ENCODE results near the gene TMEM72.

TMEM72 gene

GRCh38 chr10:44881649-44882048 lies 29.5 kb upstream of the TMEM72 start:
- H3K4me1 Mint-ChIP-seq = peaks cover 10% of the 10 kb centered on the region
- H3K27ac Mint-ChIP-seq = no peak overlapping the region
- DNase-seq (ENCODE audit: low spot score in 2 of 2) (no peak), ATAC-seq (no peak)
- H3K36me3 Mint-ChIP-seq = peaks cover 8% of the 10 kb centered on the region
- H3K4me3 Mint-ChIP-seq = no peak overlapping the region
- no peaks in the 10 kb centered on the region for H3K9me3 Mint-ChIP-seq

- Mint-ChIP-seq H3K4me1 (peaks cover 10% of the 10 kb centered on the region), H3K27ac (no peak overlapping the region)
- no peak for DNase-seq (ENCODE audit: low spot score in 2 of 2)
These were observed 28.9 kb upstream of the TMEM72 start for GRCh38 chr10:44882166-44882720.

GRCh38 chr10:44883593-44884331 lies 27.4 kb upstream of the TMEM72 start:
- no peak for ATAC-seq
- Mint-ChIP-seq H3K4me1 (peaks cover 7% of the 10 kb centered on the region), H3K4me3 (no peak overlapping the region), H3K9me3 (no peaks in the 10 kb centered on the region), H3K27ac (no peak overlapping the region), H3K36me3 (peaks cover 2% of the 10 kb centered on the region)
- no peak for DNase-seq (ENCODE audit: low spot score in 2 of 2)

More at GRCh38 chr10:44882166-44882720, 28.9 kb upstream of the TMEM72 start:
- no peak overlapping the region for H3K4me3 Mint-ChIP-seq
- peaks cover 8% of the 10 kb centered on the region for H3K36me3 Mint-ChIP-seq
- no peaks in the 10 kb centered on the region for H3K9me3 Mint-ChIP-seq
- ATAC-seq = no peak

GRCh38 chr10:44885710-44886109 lies 25.4 kb upstream of the TMEM72 start:
- Mint-ChIP-seq H3K4me1 (no peaks in the 10 kb centered on the region), H3K4me3 (no peak overlapping the region), H3K9me3 (no peaks in the 10 kb centered on the region), H3K27ac (no peak overlapping the region), H3K36me3 (no peaks in the 10 kb centered on the region)
- ATAC-seq (no peak), DNase-seq (ENCODE audit: low spot score in 2 of 2) (no peak)

- H3K4me1 Mint-ChIP-seq = no peaks in the 10 kb centered on the region
- H3K4me3 Mint-ChIP-seq = no peak overlapping the region
- no peak overlapping the region for H3K27ac Mint-ChIP-seq
- H3K36me3 Mint-ChIP-seq = no peaks in the 10 kb centered on the region
- H3K9me3 Mint-ChIP-seq = no peaks in the 10 kb centered on the region
- no peak for ATAC-seq
- no peak for DNase-seq (ENCODE audit: low spot score in 2 of 2)
These were observed 24.2 kb upstream of the TMEM72 start for GRCh38 chr10:44886966-44887365.

- DNase-seq (ENCODE audit: low spot score in 2 of 2) (no peak), ATAC-seq (no peak)
- no peaks in the 10 kb centered on the region for H3K4me1 Mint-ChIP-seq
- no peaks in the 10 kb centered on the region for H3K9me3 Mint-ChIP-seq
- no peak overlapping the region for H3K27ac Mint-ChIP-seq
- H3K36me3 Mint-ChIP-seq = no peaks in the 10 kb centered on the region
- H3K4me3 Mint-ChIP-seq = no peak overlapping the region
These were observed 22.3 kb upstream of the TMEM72 start for GRCh38 chr10:44888886-44889285.

GRCh38 chr10:44889834-44890233 lies 21.3 kb upstream of the TMEM72 start:
- Mint-ChIP-seq H3K4me3 (no peak overlapping the region), H3K27ac (no peak overlapping the region), H3K4me1 (no peaks in the 10 kb centered on the region), H3K36me3 (no peaks in the 10 kb centered on the region), H3K9me3 (no peaks in the 10 kb centered on the region)
- ATAC-seq (no peak), DNase-seq (ENCODE audit: low spot score in 2 of 2) (no peak)

GRCh38 chr10:44890696-44891563 lies 20.2 kb upstream of the TMEM72 start:
- no peaks in the 10 kb centered on the region for H3K36me3 Mint-ChIP-seq
- H3K27ac Mint-ChIP-seq = no peak overlapping the region
- ATAC-seq (peak; percentile 29), DNase-seq (ENCODE audit: low spot score in 2 of 2) (no peak)
- no peak overlapping the region for H3K4me3 Mint-ChIP-seq
- no peaks in the 10 kb centered on the region for H3K4me1 Mint-ChIP-seq
- H3K9me3 Mint-ChIP-seq = no peaks in the 10 kb centered on the region

GRCh38 chr10:44891721-44892120 lies 19.4 kb upstream of the TMEM72 start:
- no peak overlapping the region for H3K4me3 Mint-ChIP-seq
- DNase-seq (ENCODE audit: low spot score in 2 of 2) (no peak), ATAC-seq (no peak)
- H3K36me3 Mint-ChIP-seq = no peaks in the 10 kb centered on the region
- no peak overlapping the region for H3K27ac Mint-ChIP-seq
- no peaks in the 10 kb centered on the region for H3K4me1 Mint-ChIP-seq
- H3K9me3 Mint-ChIP-seq = no peaks in the 10 kb centered on the region

- no peak overlapping the region for H3K4me3 Mint-ChIP-seq
- no peaks in the 10 kb centered on the region for H3K4me1 Mint-ChIP-seq
- DNase-seq (ENCODE audit: low spot score in 2 of 2) (no peak), ATAC-seq (no peak)
- no peaks in the 10 kb centered on the region for H3K36me3 Mint-ChIP-seq
- H3K27ac Mint-ChIP-seq = no peak overlapping the region
- no peaks in the 10 kb centered on the region for H3K9me3 Mint-ChIP-seq
These were observed 17.3 kb upstream of the TMEM72 start for GRCh38 chr10:44893604-44894468.

GRCh38 chr10:44894691-44895090 lies 16.4 kb upstream of the TMEM72 start:
- Mint-ChIP-seq H3K4me3 (no peak overlapping the region), H3K9me3 (no peaks in the 10 kb centered on the region), H3K27ac (no peak overlapping the region), H3K4me1 (no peaks in the 10 kb centered on the region), H3K36me3 (no peaks in the 10 kb centered on the region)
- DNase-seq (ENCODE audit: low spot score in 2 of 2) (no peak), ATAC-seq (no peak)

- H3K36me3 Mint-ChIP-seq = no peaks in the 10 kb centered on the region
- no peaks in the 10 kb centered on the region for H3K9me3 Mint-ChIP-seq
- no peak for DNase-seq (ENCODE audit: low spot score in 2 of 2)
- no peak overlapping the region for H3K27ac Mint-ChIP-seq
- no peak overlapping the region for H3K4me3 Mint-ChIP-seq
- no peak for ATAC-seq
- no peaks in the 10 kb centered on the region for H3K4me1 Mint-ChIP-seq
These were observed 15.9 kb upstream of the TMEM72 start for GRCh38 chr10:44895280-44895679.

- H3K4me1 Mint-ChIP-seq = no peaks in the 10 kb centered on the region
- H3K4me3 Mint-ChIP-seq = no peak overlapping the region
- no peak overlapping the region for H3K27ac Mint-ChIP-seq
- no peak for DNase-seq (ENCODE audit: low spot score in 2 of 2)
- H3K9me3 Mint-ChIP-seq = no peaks in the 10 kb centered on the region
- no peak for ATAC-seq
- H3K36me3 Mint-ChIP-seq = no peaks in the 10 kb centered on the region
These were observed 14.1 kb upstream of the TMEM72 start for GRCh38 chr10:44897049-44897448.

- DNase-seq (ENCODE audit: low spot score in 2 of 2) = no peak
- Mint-ChIP-seq H3K27ac (no peak overlapping the region), H3K36me3 (no peaks in the 10 kb centered on the region), H3K4me1 (no peaks in the 10 kb centered on the region), H3K9me3 (no peaks in the 10 kb centered on the region), H3K4me3 (no peak overlapping the region)
- ATAC-seq = no peak
These were observed 12.5 kb upstream of the TMEM72 start for GRCh38 chr10:44898665-44899064.

- DNase-seq (ENCODE audit: low spot score in 2 of 2) = no peak
- H3K4me3 Mint-ChIP-seq = no peak overlapping the region
- H3K36me3 Mint-ChIP-seq = no peaks in the 10 kb centered on the region
- no peaks in the 10 kb centered on the region for H3K9me3 Mint-ChIP-seq
- H3K27ac Mint-ChIP-seq = no peak overlapping the region
- ATAC-seq = no peak
- H3K4me1 Mint-ChIP-seq = no peaks in the 10 kb centered on the region
These were observed 11.6 kb upstream of the TMEM72 start for GRCh38 chr10:44899450-44900080.

All from stimulated activated effector memory CD8-positive, alpha-beta T cell treated with anti-CD3 and anti-CD28 coated beads, Interleukin-12 subunit alpha, Interleukin-12 subunit beta, amount 100 ng/mL, for 72 hours (primary cell).